ENCODE measurements around the gene APOC1.
"Not testable (repeated sequence)": the region's sequence is repeated elsewhere in the genome, so short reads cannot be mapped to it uniquely, and the experiment has no call there.

The APOC1 gene

GRCh38 chr19:44882619-44883397 is 31.6 kb upstream of the APOC1 start:
- not testable (repeated sequence) for H3K27ac Mint-ChIP-seq, H3K4me3 Mint-ChIP-seq

DNA sequence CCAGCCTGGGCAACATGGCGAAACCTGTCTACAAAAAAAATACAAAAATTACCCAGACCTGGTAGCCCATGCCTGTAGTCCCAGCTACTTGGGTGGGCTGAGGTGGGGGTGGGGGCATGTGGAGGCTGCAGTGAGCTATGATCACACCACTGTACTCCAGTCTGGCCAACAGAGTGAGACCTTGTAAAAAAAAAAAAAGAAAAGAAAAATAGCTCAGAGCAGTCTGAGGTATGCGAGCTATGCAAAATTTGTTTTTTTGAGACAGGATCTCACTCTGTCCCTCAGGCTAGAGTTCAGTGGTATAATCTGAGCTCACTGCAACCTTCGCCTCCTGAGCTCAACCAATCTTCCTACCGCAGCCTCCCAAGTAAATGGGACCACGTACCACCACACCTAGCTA is 30.5 kb upstream of the APOC1 start:
- Mint-ChIP-seq H3K4me3 (no peak overlapping the region), H3K9me3 (no peaks in the 10 kb centered on the region), H3K4me1 (peaks cover 0 to 2% of the 10 kb centered on the region in 2 donors), H3K27me3 (peaks cover 6 to 7% of the 10 kb centered on the region in 2 donors), H3K36me3 (no peaks in the 10 kb centered on the region), H3K27ac (no peak overlapping the region)
- ATAC-seq (replicated peaks) (no peak), DNase-seq (no peak)

More at GRCh38 chr19:44882619-44883397, 31.6 kb upstream of the APOC1 start:
- H3K27me3 Mint-ChIP-seq, result peaks cover 6 to 15% of the 10 kb centered on the region in 2 donors
- not testable (repeated sequence) for H3K9me3 Mint-ChIP-seq; ATAC-seq (replicated peaks); H3K4me1 Mint-ChIP-seq; H3K36me3 Mint-ChIP-seq; DNase-seq

GRCh38 chr19:44884566-44884965 is 29.8 kb upstream of the APOC1 start:
- ATAC-seq (replicated peaks) (no peak), DNase-seq (no peak)
- peaks cover 2 to 4% of the 10 kb centered on the region in 2 donors for H3K36me3 Mint-ChIP-seq
- peaks cover 2 to 4% of the 10 kb centered on the region in 2 donors for H3K9me3 Mint-ChIP-seq
- no peak overlapping the region for H3K4me3 Mint-ChIP-seq
- H3K4me1 Mint-ChIP-seq, result peaks cover 2 to 6% of the 10 kb centered on the region in 2 donors
- H3K27me3 Mint-ChIP-seq, result peaks cover 5 to 6% of the 10 kb centered on the region in 2 donors
- no peak overlapping the region for H3K27ac Mint-ChIP-seq

DNA sequence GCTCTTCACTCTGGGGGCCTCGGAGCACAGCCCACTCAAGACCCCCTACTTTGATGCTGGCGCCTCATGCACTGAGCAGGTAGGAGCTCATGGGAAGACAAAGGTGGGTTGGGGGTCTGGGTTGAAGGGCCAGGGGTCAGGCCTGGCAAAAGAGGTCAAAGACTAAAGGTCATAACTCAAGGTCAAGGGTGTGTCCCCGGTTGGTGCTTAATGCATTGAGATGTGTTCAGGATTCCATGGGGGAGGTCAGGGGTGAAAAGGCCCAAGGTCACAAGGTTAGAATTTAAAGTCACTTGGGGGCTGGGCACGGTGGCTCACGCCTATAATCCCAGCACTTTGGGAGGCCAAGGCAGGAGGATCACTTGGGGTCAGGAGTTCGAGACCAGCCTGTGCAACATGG is 28.3 kb upstream of the APOC1 start:
- Mint-ChIP-seq H3K27ac (no peak overlapping the region), H3K4me1 (peaks cover 4 to 11% of the 10 kb centered on the region in 2 donors), H3K9me3 (peaks cover 2 to 4% of the 10 kb centered on the region in 2 donors), H3K36me3 (peaks cover 4% of the 10 kb centered on the region in 2 donors), H3K27me3 (peaks cover 0 to 6% of the 10 kb centered on the region in 2 donors), H3K4me3 (no peak overlapping the region)
- no peak for DNase-seq
- ATAC-seq (replicated peaks), result no peak

- Mint-ChIP-seq H3K4me1 (peaks cover 14 to 22% of the 10 kb centered on the region in 2 donors), H3K27ac (no peak overlapping the region), H3K9me3 (peaks cover 2 to 4% of the 10 kb centered on the region in 2 donors), H3K36me3 (peaks cover 14 to 16% of the 10 kb centered on the region in 2 donors), H3K27me3 (peaks cover 0 to 6% of the 10 kb centered on the region in 2 donors), H3K4me3 (no peak overlapping the region)
- no peak for ATAC-seq (replicated peaks)
- DNase-seq, result no peak
These were observed 26.8 kb upstream of the APOC1 start for GRCh38 chr19:44887648-44888047.

GRCh38 chr19:44888335-44888734 is 26.1 kb upstream of the APOC1 start:
- H3K4me1 Mint-ChIP-seq, result peaks cover 20 to 29% of the 10 kb centered on the region in 2 donors
- H3K27me3 Mint-ChIP-seq; DNase-seq; ATAC-seq (replicated peaks); H3K9me3 Mint-ChIP-seq; H3K4me3 Mint-ChIP-seq: not testable (repeated sequence)
- H3K27ac Mint-ChIP-seq, result peak overlapping the region; percentile 84
- H3K36me3 Mint-ChIP-seq, result peaks cover 20 to 23% of the 10 kb centered on the region in 2 donors

GRCh38 chr19:44889830-44890365 is 24.5 kb upstream of the APOC1 start:
- no peak for DNase-seq
- Mint-ChIP-seq H3K4me3 (peak overlapping the region; percentile 82 to 85), H3K27me3 (no peaks in the 10 kb centered on the region), H3K4me1 (peaks cover 23 to 37% of the 10 kb centered on the region in 2 donors), H3K36me3 (peaks cover 33 to 36% of the 10 kb centered on the region in 2 donors), H3K9me3 (peaks cover 2 to 4% of the 10 kb centered on the region in 2 donors), H3K27ac (peak overlapping the region; percentile 96)
- ATAC-seq (replicated peaks), result no peak

DNA sequence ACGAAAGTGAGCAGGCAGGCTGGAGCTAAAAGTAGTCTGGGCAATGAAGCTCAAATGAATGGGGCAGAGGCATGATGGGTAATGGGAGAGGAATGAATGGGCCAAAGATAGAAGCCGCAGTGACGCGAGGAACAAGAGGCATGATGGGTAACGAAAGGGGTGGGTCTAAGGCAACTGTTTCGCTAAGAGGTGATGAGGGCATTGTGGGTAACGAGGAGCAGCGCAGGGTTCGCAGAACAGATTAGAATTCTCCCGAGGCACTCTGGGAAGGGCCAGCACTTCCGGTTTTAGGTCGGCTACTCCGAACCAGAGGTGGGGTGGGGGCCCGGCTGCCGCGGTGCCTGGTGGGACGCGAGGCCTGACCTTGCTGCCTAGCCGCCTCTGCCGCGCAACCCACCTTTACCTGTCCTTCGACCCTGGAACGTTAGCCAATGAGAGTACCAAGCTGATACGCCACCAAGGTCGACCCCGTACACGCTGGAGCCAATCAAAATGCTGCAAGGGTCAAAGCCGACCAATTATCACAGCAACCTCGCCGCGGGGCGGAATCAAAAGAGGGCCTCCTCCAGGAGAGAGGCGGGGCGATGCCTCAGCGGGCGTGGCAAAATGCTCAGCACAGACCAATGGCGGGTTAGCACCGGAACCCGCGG is 23.9 kb upstream of the APOC1 start:
- H3K27ac Mint-ChIP-seq, result peak overlapping the region; percentile 96

DNA sequence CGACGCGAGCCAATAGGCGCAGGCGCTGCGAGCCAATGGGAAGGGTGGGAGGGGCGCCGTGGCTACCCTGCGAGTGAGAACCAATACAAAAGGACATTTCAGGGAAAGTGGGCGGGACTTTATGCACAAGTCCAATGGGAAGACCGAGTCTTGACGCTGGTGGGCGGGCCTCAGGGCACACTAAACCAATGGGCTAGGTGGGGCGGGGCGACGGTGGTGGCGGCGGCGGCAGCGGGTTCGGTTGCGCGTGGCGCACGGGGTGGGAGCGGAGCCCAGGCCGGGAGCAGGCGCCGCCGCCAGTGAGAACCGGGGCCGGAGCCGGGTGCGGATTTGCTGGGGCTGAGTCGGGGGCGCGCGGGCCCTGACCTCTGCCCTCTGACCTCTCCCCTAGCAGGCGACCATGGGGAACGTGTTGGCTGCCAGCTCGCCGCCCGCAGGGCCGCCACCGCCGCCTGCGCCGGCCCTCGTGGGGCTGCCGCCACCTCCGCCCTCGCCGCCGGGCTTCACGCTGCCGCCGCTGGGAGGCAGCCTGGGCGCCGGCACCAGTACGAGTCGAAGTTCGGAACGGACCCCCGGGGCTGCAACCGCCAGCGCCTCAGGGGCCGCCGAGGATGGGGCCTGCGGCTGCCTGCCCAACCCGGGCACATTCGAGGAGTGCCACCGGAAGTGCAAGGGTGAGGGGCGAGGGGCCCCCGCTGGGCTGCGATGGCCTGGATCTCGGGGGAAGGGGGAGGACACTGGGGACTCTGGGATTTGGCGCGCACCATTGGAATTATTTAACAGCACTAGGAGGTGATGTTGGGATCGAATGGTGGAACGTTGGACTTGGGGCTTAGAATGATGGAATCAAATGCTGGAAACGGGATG is 23.2 kb upstream of the APOC1 start, which contains the start of gene TOMM40:
TOMM40 (plus strand) TSS at position 239 of the 867 bp plus-strand sequence; CDS start at position 401, 162 bp downstream.
- DNase-seq (no peak), ATAC-seq (replicated peaks) (peak in 1 of 2 donors; percentile 69)
- peak within 1 kb of the TSS; percentile 96 for H3K27ac Mint-ChIP-seq
- H3K4me3 Mint-ChIP-seq, result peak within 1 kb of the TSS; percentile 82 to 94
- H3K9me3 Mint-ChIP-seq, result peaks cover 2 to 4% of the 10 kb centered on the region in 2 donors
- H3K4me1 Mint-ChIP-seq, result peaks cover 30 to 48% of the 10 kb centered on the region in 2 donors
- peaks cover 42 to 47% of the 10 kb centered on the region in 2 donors for H3K36me3 Mint-ChIP-seq
- H3K27me3 Mint-ChIP-seq, result no peaks in the 10 kb centered on the region

More for the DNA sequence above, 23.9 kb upstream of the APOC1 start:
- peaks cover 36 to 40% of the 10 kb centered on the region in 2 donors for H3K36me3 Mint-ChIP-seq
- DNase-seq (peak; percentile 100), ATAC-seq (replicated peaks) (peak; percentile 85)
- peak overlapping the region; percentile 82 to 85 for H3K4me3 Mint-ChIP-seq
- peaks cover 2 to 4% of the 10 kb centered on the region in 2 donors for H3K9me3 Mint-ChIP-seq
- no peaks in the 10 kb centered on the region for H3K27me3 Mint-ChIP-seq
- H3K4me1 Mint-ChIP-seq, result peaks cover 24 to 41% of the 10 kb centered on the region in 2 donors

DNA sequence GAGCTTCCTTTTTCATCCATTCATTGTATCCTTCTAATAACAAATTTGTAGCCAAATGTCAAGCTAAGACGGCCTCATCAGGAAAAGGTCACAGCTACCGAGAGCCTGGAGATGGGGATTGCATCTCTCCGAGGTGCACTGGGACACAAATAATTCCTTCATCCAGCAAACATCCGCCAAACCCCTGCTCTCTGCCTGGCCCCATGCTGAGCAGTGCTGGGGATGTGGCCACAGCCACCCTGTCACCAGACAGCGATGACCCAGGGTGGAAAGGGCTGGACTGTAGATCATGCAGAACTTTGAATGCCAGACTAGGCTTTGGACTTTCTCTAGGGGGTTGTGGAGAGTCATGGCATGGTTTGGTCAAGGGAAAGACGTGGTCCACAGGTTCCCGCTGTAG is 21.5 kb upstream of the APOC1 start:
- ATAC-seq (replicated peaks), result no peak
- no peaks in the 10 kb centered on the region for H3K27me3 Mint-ChIP-seq
- peak overlapping the region; percentile 82 to 94 for H3K4me3 Mint-ChIP-seq
- peak overlapping the region; percentile 80 for H3K27ac Mint-ChIP-seq
- peaks cover 32 to 48% of the 10 kb centered on the region in 2 donors for H3K4me1 Mint-ChIP-seq
- peaks cover 49 to 61% of the 10 kb centered on the region in 2 donors for H3K36me3 Mint-ChIP-seq
- DNase-seq, result no peak
- H3K9me3 Mint-ChIP-seq, result peaks cover 2 to 4% of the 10 kb centered on the region in 2 donors

DNA sequence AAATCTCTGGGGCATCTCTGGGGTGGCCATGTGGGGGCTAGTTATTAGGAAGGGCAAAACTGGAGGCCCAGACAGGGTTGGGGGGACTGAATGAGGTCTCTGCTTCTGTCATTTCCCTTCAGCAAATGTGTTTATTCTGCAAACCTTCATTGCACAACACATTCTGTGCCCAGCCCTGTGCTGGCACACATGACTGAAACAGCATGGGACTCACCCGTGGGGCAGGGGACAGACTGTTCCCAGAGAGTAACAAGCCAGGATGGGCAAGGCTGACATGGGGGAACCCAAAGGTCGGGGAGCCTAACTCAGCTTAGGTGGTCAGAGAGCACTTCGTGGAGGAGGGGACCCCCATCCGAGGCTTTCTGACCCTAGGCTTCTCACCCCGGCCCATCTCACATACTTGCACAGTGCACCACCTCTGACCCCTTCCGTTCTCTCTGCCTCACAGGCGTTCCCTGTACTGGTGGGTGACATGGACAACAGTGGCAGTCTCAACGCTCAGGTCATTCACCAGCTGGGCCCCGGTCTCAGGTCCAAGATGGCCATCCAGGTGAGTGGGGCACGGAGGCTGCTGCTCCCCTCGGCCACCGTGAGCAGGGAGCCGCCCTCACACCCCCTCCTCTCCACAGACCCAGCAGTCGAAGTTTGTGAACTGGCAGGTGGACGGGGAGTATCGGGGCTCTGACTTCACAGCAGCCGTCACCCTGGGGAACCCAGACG is 20.9 kb upstream of the APOC1 start:
- DNase-seq, result no peak
- no peaks in the 10 kb centered on the region for H3K27me3 Mint-ChIP-seq
- peaks cover 32 to 48% of the 10 kb centered on the region in 2 donors for H3K4me1 Mint-ChIP-seq
- peaks cover 2 to 4% of the 10 kb centered on the region in 2 donors for H3K9me3 Mint-ChIP-seq
- H3K4me3 Mint-ChIP-seq, result peak overlapping the region; percentile 82 to 94
- ATAC-seq (replicated peaks), result no peak
- peak overlapping the region; percentile 47 for H3K27ac Mint-ChIP-seq
- H3K36me3 Mint-ChIP-seq, result peaks cover 53 to 65% of the 10 kb centered on the region in 2 donors

DNA sequence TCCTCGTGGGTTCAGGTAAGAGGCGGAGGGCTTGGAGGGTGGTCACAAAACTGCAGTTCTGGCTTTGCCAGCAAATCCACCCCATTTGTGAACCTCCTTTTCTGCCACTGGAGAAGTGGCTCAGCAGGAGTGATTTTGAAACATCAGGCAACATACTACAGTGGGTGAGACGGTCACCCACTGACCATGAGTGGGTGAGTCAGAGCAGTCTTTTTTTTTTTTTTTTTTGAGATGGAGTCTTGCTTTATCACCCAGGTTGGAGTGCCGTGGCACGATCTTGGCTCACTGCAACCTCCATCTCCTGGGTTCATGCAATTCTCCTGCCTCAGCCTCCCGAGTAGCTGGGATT is 20.4 kb upstream of the APOC1 start:
- Mint-ChIP-seq H3K27me3 (no peaks in the 10 kb centered on the region), H3K4me1 (peaks cover 32 to 46% of the 10 kb centered on the region in 2 donors), H3K9me3 (peaks cover 2 to 3% of the 10 kb centered on the region in 2 donors), H3K4me3 (no peak overlapping the region), H3K27ac (no peak overlapping the region), H3K36me3 (peaks cover 52 to 64% of the 10 kb centered on the region in 2 donors)
- no peak for DNase-seq
- no peak for ATAC-seq (replicated peaks)

- no peaks in the 10 kb centered on the region for H3K27me3 Mint-ChIP-seq
- H3K36me3 Mint-ChIP-seq, result peaks cover 53 to 64% of the 10 kb centered on the region in 2 donors
- H3K4me3 Mint-ChIP-seq, result no peak overlapping the region
- H3K27ac Mint-ChIP-seq, result no peak overlapping the region
- H3K9me3 Mint-ChIP-seq, result no peaks in the 10 kb centered on the region
- no peak for DNase-seq
- H3K4me1 Mint-ChIP-seq, result peaks cover 31 to 42% of the 10 kb centered on the region in 2 donors
- no peak for ATAC-seq (replicated peaks)
These were observed 19.5 kb upstream of the APOC1 start for GRCh38 chr19:44894946-44895345.
